HG03108 (cell line): ENCODE measurements around the gene CPLX3.

Experiments used
- ATAC-seq: cut with Tn5 transposase; IDR thresholded peaks from one replicate; pipeline ENCODE4 v1.9.1; 2021; ENCODE audit warnings: moderate library complexity; ENCODE audit not compliant: unreplicated experiment

The CPLX3 gene

DNA sequence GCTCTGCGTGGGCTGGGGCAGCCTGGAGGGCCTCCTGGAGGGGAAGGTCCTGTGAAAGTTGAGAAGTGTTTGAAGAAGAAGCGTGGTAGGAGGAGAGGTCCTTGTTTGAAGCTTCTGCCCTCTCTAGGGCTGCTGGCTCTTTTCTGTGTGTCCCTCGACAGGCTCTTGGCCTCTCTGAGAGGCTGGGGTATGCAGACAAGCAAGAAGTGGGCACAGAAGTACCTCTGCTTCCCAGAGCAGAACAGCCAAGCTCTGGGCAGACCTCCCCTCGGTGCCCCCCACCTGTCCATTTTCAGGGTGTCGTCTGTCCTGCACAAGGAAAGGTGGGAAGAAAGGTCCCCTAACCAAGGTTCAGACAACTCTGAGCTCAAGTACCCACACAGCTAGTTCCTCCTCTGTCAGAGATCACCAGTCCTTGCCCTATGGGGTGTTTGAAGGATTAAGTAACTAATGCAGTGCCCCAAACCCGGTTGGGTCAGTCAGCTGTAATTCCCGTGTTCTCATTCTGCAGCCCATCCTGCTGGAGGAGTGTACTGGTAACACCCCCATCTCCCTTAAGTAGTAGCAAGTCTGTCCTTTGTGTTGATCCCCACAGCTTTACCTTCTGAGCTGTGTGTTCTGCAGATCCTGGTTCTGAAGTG is 38.3 kb upstream of the CPLX3 start:
- ATAC-seq: no peak

DNA sequence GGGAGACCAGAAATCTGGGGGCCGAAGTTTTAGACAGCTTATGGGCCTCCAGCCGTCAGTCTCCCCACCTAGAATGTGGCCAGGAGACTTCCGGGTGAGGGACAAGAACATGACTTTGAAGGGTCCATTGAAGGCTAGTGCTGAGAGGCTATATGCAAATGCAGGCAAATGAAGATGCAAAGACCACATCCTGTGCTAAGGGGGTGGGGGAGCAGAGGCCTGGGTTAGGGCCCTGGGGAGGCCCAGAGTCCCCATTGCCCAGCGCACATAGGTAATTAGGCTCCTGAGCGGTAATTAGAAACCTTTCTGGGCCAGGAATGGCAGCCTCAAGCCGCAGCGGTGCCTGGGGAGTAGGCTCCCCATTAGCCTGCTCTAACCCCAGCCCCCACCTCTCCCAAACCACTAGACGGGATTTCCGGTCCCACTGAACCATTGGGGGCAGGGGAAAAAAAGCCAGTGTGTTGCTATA is 37.7 kb upstream of the CPLX3 start:
- peak; percentile 21 for ATAC-seq

DNA sequence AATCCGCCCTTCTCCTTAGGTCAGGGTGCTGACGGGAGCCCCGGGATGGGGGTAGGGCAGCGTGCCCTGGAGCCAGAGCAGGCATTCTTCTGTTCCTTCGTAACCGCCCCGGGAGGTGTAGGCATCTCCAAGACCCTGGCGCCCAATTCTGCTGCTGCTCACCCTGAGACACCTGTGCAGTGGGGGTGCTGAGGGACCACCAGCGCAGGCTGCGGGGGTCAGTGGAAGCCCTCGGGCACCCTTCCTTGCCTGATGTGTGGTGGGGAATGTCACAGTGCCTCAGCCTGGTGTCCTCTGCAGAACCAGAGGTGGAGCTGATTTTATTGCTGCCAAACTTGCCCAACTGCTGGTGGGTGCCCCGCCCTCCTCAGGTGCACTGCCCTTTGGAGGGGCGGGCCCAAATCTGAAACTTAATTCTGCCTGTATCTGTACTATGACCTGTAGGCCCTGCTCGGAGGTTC is 37.2 kb upstream of the CPLX3 start:
- no peak for ATAC-seq

DNA sequence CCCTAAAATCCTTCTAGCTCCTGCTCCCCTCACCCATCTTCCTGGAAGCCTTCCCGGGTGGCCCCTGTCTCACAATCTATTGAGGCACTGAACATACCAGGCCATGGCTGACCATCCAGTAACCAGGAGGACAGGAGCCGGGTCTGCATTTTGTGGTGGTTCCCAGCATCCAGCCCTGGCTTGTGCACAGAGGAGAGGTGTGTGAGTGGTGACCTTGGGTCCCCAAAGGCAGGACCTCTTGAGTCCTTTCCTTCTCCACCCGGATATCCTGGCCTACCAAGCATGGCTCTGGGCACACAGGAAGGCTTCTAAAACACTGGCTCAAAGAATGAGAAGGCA is 36.7 kb upstream of the CPLX3 start:
- no peak for ATAC-seq

- no peak for ATAC-seq
These were observed 36.1 kb upstream of the CPLX3 start for GRCh38 chr15:74790080-74790916.

DNA sequence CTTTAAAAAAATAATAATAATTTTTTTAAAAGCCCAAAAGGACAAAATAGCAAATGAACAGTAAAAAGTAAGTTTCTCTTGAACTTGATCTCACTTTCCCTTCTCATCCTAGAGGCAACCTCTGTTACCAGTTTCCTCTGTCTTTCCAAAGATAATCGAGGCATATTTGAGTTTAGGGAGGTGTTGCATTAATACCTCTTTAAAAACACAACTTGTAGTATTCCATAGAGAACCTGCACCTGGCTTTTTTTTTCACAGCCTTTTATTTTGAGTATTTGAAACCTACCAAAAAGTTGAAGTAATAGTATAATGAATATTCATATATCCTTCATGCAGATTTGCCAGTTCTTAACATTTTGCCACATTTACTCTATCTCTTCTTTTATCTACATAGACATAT is 35.4 kb upstream of the CPLX3 start:
- no peak for ATAC-seq

- no peak for ATAC-seq
These were observed 34.8 kb upstream of the CPLX3 start for GRCh38 chr15:74791667-74792066.

GRCh38 chr15:74792227-74793016 is 34.0 kb upstream of the CPLX3 start:
- no peak for ATAC-seq

GRCh38 chr15:74793135-74794028 is 33.0 kb upstream of the CPLX3 start:
- no peak for ATAC-seq

DNA sequence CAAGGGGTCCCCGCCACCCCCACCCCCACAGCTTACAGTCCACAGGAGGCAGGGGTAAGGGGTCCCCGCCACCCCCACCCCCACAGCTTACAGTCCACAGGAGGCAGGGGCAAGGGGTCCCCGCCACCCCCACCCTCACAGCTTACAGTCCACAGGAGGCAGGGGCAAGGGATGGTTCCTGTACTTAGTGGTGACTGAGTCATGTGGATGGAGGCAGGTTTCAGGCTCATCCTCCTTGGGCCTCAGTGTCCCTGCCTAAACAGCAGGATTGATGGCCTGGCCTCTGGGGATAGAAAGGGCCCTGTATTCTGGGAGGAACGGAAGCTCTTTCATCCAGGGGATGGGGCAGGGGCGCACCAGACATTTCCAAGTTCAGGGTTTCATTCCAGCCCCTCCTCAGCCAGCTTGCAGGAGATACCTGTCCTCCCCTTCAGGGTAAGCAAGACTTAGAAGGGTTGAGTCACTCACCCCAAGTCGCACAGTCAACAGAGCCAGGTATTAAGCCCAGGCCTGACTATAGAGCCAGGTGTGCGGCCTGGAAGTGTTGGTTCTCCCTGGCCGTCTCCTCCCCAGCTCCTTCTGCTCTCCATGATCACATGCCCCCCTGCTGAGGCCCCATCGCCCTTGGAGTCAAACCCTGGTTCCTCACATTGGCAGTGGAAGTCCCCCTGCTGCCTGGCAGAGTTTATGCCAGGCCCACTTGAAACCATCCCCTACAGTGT is 32.0 kb upstream of the CPLX3 start:
- ATAC-seq: no peak

DNA sequence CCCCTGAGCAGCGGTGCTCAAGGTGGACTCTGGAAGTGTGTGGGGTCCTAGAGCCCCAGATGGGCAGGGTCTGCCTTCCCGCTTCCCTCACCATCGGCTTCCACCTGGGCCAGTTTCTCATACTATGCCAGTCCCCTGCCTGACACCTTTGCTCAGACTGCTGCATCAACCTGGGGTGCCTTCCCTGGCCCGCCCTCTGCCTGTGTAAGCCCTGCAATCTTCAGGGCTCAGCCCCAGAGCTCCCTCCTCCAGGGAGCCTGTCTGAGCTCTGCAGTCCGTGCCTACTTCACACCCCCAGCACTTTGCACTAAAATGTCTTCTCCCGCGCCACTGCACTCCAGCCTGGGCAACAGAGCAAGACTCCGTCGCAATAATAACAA is 31.5 kb upstream of the CPLX3 start:
- no peak for ATAC-seq

DNA sequence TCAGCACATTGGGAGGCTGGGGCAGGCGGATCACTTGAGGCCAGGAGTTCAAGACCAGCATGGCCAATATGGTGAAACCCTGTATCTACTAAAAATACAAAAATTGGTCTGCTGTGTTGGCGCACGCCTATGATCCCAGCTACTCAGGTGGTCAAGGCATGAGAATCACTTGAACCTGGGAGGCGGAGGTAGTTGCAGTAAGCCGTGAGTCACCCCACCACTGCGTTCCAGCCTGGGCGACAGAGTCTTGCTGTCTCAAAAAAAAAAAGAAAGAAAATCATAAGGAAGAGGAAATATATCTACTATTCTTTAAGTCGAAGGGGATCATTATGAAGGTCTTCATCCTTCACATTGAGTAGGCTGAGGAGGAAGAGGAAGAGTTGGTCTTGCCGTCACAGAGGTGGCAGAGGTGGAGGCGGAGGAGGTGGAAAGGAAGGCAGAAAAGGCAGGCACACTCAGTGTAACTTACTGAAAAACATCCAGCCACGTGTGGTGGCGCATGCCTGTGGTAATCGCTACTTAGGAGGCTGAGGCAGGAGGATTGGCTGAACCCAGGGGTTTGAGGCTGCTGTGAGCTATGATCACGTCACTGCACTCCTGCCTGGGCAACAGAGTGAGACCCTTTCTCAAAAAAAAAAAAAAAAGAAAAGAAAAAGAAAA is 30.3 kb upstream of the CPLX3 start:
- ATAC-seq: no peak

- peak; percentile 33 for ATAC-seq
These were observed 27.8 kb upstream of the CPLX3 start for GRCh38 chr15:74798388-74799254.

DNA sequence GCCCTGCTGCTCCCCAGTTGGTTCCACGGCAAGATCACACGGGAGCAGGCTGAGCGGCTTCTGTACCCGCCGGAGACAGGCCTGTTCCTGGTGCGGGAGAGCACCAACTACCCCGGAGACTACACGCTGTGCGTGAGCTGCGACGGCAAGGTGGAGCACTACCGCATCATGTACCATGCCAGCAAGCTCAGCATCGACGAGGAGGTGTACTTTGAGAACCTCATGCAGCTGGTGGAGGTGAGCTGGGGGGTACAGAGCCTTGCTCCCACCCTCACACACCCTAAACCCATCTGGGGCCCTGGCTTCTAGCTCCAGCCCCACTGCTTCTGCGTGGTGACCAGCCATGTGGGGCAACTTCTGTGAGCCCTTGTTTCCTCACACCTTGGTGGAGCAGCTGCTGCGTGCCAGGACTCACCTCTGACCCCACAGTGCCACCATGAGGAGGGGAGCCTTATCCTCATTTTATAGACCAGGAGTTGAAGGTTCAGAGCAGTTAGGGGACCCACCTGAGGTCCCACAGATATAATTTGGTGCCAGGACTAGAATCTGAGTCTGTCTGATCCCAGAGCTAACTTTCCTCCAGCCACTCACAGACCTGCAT is 27.1 kb upstream of the CPLX3 start:
- no peak for ATAC-seq

DNA sequence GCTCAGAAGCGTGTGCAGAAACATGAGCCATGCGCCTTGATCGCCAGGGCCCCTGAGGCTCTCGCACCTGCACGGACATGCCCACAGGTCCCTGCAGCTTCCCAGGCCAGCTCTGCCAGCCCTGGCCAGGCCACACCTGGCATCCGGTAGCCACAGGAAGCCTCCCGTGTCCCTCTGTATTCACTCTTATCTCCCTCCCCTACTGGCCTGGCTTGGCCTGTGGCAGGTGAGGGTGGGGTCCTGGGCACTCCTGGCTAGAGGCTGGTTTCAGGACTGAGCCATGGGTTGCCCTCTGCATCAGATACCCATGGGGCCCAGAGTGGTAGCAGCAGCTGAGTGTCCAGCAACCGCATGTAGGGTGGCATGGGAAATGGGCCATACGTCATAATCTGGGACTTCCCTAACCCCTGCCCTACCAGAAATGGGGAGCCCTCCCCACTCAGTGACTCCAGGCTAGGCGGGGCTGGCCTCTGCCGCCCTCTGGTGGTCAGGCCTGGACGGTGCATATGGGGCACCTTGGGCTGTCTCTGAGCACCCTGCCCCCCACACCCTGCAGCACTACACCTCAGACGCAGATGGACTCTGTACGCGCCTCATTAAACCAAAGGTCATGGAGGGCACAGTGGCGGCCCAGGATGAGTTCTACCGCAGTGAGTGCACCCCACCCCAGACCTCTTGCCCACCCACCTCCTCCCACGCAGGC is 26.4 kb upstream of the CPLX3 start:
- peak; percentile 62 for ATAC-seq

DNA sequence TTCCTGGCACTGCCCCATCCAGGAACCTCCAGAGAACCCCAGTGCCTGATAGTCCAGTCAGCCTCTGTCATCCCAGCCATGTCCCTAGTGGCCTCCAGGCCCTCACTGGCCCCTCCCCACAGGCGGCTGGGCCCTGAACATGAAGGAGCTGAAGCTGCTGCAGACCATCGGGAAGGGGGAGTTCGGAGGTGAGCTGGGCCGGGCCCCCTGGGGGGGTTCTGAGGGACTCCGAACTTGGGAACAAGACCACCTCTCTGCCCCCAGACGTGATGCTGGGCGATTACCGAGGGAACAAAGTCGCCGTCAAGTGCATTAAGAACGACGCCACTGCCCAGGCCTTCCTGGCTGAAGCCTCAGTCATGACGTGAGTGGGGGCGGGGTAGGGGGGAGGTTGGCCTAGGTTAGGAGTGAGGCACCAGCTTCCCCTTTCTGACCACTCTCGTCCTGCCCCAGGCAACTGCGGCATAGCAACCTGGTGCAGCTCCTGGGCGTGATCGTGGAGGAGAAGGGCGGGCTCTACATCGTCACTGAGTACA is 25.8 kb upstream of the CPLX3 start:
- ATAC-seq: no peak

GRCh38 chr15:74801311-74801997 is 25.0 kb upstream of the CPLX3 start:
- ATAC-seq: no peak
